Stimulated activated CD4-positive, alpha-beta T cell treated with anti-CD3 and anti-CD28 coated beads, Interleukin-12 subunit alpha, Interleukin-12 subunit beta, amount 100 ng/mL, for 4 hours (primary cell): ENCODE results near the gene TSPAN8.
"Not testable (repeated sequence)": the region's sequence is repeated elsewhere in the genome, so short reads cannot be mapped to it uniquely, and the experiment has no call there.

Experiments
- DNase-seq: peaks from one replicate; pipeline ENCODE4 v3.0.0-alpha.2; 2020

Gene TSPAN8

GRCh38 chr12:71162832-71163763 is 5.3 kb upstream of the TSPAN8 start:
- DNase-seq: no peak

DNA sequence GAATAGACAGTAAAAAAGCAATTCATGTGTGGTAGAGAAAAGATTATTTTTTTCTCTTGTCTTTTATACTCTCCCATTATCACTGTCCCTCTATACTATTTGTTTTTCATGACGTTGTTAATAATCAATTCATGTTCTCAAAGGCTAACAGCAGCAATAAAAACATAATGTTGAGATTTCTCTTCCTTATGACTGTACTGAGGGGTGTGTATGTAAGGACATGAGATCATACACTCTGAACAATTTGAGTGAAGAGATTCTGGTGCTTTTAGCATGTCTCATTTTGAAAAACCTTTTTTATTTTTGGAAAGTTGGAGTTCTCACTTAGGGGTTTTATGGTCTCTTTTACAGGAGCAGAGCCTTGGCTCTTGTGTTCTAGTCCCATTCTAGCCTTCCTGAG is 3.8 kb upstream of the TSPAN8 start:
- DNase-seq: no peak

DNA sequence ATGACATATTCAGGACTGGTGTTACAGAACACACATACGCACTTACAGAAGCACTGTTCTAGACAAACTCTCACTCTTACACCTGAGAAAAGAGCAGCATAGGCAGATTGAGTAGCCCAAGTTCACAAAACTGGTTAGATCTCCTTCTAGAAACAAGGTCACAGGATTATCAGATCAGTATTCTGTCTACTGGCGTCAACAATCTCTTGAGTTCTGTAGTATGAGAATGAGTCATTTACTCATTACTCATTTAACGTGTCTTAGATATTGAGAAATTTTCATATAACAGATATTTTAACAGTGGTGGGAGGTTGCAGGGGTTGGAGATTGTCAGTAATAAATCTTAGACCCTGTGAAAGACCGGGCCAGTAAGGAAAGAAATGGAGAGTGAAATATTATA is 2.8 kb upstream of the TSPAN8 start:
- DNase-seq: no peak

GRCh38 chr12:71159878-71160277 is 2.1 kb upstream of the TSPAN8 start:
- no peak for DNase-seq

- no peak for DNase-seq
These were observed 1.5 kb upstream of the TSPAN8 start for GRCh38 chr12:71159264-71159663.

GRCh38 chr12:71158361-71158882 is 623 bp upstream of the TSPAN8 start:
- no peak for DNase-seq

GRCh38 chr12:71155225-71155624 is 2.6 kb downstream of the TSPAN8 start:
- DNase-seq: no peak

GRCh38 chr12:71152851-71153250 is 4.9 kb downstream of the TSPAN8 start:
- no peak for DNase-seq

DNA sequence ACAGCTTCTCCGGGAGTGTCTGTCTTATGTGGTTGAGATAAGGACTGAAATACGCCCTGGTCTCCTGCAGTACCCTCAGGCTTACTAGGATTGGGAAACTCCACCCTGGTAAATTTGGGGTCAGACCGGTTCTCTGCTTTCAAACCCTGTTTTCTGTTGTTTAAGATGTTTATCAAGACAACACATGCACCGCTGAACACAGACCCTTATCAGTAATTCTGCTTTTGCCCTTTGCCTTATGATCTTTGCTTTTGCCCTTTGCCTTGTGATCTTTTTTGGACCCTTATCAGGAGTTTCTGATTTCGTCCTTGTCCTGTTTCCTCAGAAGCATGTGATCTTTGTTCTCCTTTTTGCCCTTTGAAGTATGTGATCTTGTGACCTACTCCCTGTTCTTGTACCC is 7.8 kb downstream of the TSPAN8 start:
- DNase-seq: not testable (repeated sequence)

- DNase-seq: no peak
These were observed 13.1 kb downstream of the TSPAN8 start for GRCh38 chr12:71144682-71145081.

- no peak for DNase-seq
These were observed 14.8 kb downstream of the TSPAN8 start for GRCh38 chr12:71142956-71143355.

DNA sequence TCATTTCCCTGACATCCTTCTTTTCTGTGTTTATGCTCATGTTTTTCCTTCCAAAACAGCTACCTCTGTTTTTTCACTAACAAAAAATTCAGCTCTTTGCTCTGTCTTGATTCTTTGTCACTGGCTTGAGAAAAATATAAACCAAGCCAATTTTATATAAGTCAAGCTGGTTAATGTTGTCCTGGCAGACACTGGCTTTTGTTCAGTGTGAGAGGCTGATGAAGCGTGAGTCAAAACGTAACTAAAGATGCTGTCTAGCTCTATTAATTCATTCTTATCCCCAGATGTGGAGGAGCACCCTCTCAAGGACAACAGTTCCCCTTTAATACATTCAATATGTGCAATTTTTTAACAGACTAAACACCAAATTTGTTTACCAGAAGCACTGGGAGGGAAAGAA is 15.8 kb downstream of the TSPAN8 start:
- no peak for DNase-seq

DNA sequence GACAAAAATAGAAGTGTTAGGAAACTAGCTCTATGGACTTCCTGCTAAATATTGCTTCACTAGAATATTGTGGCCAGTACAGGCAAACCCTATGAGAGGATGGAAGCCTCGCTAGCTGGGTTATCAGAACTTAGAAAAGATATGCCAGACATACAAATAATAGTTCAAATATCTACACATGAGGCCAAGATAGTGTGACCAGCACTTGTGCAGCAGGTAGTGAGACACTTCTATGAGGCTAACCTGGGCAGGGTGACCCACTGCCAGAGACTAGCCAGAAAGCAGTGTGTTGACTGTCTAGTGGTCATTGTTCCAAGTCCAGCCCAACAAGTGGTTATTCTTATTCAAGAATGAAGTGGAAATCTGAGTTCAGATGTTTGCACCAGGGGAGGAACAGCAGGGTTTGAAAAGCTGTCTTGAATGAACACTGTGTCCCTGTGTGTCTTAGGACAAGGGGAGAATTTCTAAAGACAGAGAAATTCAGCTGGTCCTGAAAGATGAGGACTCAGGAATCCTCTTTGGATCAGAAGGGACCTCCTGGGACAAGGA is 16.3 kb downstream of the TSPAN8 start:
- DNase-seq: no peak

DNA sequence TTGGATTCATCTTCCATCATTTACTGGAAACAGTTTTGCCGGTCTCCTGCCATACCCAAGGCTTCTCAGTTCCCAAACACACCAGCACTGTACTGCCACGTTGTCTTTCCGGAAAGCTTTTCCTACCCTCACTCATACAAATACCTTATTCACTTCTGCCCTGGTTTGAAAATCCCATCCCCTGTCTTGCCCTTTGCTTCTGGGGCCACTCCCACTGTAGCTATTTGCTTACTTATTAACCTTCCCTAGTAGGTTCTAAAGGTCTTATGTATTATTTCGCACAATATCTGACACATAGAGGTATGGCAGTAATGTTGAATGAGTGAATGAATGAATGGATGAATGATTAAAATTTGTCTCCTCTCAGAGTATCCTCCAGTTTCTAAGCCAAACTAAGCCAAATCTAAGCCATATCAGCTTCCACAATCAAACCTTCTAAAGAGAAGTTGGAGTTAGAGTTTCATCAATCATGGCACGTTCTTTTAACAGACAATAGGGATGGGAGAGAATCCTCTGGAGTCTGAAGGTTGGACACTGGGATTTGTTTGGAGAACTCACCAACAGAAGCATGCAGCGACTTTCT is 18.6 kb downstream of the TSPAN8 start:
- DNase-seq: no peak

- DNase-seq: no peak
These were observed 19.8 kb downstream of the TSPAN8 start for GRCh38 chr12:71138011-71138410.

DNA sequence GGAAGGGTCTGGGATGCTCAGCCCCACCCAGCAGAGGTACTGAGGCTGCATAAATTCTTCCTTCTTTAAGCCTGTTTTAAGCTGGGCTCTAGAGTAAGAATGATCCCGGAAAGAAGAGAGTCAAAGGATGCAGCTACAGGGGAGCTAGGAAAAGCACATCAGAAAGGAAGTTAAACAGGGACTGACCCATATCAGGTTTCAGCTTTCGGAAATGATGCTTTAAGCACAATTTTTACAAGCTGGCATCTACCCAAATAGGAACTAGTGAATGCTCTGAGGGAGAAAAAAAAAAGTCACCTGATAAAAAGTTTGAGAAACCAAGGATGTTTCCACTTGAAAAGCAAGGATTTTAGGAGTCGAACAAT is 22.0 kb downstream of the TSPAN8 start:
- DNase-seq: no peak

GRCh38 chr12:71135077-71135811 is 22.6 kb downstream of the TSPAN8 start:
- DNase-seq: no peak

DNA sequence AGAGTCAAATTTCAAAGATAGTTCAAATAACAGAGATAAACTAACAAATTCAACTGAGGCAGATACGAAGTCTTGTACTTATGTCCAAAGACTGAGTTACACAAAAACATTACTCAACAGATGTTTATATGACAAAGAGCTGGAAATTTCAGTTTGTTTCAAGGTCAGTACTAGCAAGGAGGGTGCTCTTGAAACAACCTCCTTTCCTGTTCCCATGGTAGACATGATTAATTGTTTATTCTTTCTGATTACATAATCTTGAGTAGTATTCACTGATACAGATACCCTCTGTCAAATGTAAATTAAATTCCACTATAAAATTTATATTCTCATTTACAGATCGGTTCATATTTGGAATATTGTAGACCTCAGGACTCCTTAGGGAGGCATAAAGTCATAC is 23.4 kb downstream of the TSPAN8 start:
- DNase-seq: no peak

DNA sequence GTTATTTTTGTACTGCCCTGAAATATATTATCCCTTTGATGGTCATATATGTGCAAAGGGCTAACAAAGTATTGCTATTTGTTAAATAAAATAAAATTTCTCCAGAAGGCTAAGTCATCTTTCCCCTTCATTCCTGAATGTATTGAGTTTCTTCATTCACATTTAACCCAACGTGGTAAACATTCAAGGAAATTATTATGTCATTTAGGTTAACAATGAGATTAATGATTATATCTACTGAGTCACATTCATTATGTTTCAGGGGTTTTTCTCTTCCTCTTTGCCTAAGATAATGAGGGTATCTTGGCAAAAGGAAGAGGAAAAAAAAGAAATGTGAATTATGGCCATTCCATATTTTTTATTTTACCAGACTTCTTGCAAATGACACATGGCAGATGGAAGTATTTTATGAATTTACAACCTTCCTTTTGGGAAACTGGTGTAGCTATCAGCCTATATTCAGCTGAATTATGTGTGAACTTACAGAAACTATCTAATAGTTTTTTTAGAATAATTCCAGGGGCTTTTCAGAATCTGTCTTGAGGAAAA is 27.2 kb downstream of the TSPAN8 start:
- no peak for DNase-seq

- DNase-seq: no peak
These were observed 28.4 kb downstream of the TSPAN8 start for GRCh38 chr12:71129364-71129763.

GRCh38 chr12:71128191-71128788 is 29.5 kb downstream of the TSPAN8 start:
- DNase-seq: no peak

- no peak for DNase-seq
These were observed 31.9 kb downstream of the TSPAN8 start for GRCh38 chr12:71125949-71126348.

GRCh38 chr12:71125515-71125914 is 32.3 kb downstream of the TSPAN8 start:
- DNase-seq: no peak
